GM12875 (cell line): Measurements from ENCODE around the gene WNK2.

Source experiments
- H3K4me3 ChIP-seq: one replicate; pipeline ENCODE4 v1.5.1; 2011; ENCODE audit warnings: low read depth, low read length, control low read depth
- TF ChIP-seq, protein P1 (sequence below): IDR thresholded peaks from 2 replicates; pipeline ENCODE4 v1.5.1; 2011; ENCODE audit warnings: low read depth, mild to moderate bottlenecking, control low read depth, inconsistent platforms, low read length, moderate library complexity, borderline replicate concordance; ENCODE audit not compliant: insufficient read depth

WNK2 gene

DNA sequence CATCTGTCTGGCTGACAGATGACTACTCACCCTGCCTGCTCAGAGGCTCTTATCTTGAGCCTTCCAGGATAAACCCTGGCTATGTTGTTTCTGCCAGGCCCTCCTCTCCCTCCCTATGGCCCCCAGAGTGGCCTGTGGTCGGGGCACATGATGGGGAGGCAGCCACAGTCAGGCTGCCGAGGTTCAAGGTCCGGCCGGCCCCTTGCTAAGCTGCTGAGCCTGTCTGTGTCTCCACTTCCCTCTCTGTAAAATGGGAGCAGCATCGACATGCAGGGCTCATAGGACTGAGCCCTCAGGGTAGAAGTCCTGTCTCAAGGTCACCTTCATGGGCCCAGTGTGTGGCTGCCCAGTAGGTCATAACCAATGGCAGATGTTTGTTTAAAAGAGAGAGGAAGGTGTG, 28.5 kb downstream of the WNK2 start:
- H3K4me3 ChIP-seq: no peak overlapping the region
- TF ChIP-seq, protein P1, sequence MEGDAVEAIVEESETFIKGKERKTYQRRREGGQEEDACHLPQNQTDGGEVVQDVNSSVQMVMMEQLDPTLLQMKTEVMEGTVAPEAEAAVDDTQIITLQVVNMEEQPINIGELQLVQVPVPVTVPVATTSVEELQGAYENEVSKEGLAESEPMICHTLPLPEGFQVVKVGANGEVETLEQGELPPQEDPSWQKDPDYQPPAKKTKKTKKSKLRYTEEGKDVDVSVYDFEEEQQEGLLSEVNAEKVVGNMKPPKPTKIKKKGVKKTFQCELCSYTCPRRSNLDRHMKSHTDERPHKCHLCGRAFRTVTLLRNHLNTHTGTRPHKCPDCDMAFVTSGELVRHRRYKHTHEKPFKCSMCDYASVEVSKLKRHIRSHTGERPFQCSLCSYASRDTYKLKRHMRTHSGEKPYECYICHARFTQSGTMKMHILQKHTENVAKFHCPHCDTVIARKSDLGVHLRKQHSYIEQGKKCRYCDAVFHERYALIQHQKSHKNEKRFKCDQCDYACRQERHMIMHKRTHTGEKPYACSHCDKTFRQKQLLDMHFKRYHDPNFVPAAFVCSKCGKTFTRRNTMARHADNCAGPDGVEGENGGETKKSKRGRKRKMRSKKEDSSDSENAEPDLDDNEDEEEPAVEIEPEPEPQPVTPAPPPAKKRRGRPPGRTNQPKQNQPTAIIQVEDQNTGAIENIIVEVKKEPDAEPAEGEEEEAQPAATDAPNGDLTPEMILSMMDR: no peak

DNA sequence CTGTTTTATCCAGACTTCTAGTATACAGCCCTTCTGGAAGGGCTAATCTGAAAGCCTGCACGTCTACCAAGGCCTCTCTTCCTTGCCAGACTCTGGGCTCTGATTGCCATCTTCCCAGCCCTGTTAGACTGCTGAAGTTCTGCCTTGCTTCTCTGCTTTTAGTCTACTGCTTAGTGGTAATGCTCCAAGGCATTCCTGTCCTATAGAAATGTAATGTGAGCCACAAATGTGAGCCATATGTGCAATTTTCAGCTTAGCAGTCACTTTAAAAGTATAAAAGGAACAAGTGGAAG, 32.1 kb downstream of the WNK2 start:
- TF ChIP-seq, protein P1: no peak
- no peak overlapping the region for H3K4me3 ChIP-seq

DNA sequence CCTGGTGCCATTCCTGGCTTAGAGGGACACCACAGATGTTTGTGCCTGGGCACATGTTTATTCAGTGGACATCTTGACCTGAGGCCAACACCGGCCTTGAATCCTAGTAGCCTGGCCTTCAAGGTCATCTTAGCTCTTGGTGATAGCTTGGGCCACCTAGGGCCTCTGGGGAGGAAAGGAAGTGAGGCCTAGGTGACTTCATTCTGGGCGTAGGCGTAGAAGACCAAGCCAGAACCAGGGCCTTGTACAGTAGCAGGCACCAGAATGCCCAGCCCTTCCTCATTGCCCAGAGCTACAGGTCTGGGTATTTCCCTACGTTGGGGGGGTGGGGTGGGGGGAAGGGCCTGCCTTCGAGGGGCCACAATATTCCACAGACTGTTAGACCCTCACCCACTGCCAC, 33.8 kb downstream of the WNK2 start:
- H3K4me3 ChIP-seq: no peak overlapping the region
- TF ChIP-seq, protein P1: no peak

DNA sequence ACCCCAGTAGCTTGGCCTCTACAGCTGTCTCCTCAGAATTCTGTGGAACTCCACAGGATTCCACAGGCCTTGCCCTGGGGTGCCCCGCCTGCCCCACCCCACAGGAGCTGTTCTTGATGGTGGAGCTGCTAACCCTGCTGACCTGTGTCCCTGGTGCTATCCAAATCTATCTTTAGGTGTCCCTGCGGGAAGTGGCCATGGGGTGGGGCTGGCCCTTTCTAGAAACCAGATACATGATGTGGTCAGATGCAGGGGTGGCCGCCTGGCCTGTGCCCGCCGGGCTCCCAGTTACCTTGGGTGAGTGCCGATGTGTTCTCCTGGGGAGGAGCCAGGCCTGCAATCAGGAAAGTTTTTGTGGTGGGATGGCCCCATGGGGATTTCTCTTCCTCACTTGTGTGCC, 34.2 kb downstream of the WNK2 start:
- no peak overlapping the region for H3K4me3 ChIP-seq
- TF ChIP-seq, protein P1: no peak

DNA sequence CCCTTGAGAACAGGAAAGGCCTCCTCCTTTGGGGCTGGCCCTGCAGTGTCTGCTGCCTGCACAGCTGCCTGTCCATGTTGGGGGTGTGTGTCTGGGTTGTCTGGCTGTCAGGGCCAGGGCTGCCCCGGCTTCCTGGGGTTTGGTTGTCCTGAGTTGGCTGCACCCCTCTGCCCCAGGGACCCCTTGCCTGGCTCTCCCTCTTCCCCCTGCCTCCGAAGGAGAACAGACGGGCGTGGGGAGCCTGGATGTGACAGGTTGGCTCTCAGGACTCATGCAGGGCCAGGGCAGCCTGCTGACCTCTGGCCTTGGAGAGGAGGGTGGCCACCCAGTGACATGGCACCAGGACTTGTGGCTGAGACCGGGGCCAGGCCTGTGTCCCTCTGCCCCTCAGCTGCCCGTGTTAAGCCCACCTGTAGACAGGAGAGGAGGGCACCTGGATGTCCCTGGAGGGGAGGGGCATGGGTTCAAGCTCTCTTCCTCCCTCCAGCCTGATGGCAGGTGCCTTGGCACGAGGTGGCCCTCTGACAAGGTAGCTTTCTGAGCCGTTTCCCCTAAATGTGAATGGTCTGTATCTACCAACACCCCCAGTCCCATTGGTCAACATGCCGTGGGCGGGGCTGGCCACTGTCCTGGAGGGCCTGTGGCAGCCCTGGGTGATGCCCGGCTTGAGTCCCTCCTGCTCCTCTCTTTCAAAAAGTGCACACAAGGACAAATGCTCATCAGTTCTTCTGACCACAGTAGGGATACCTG, 34.9 kb downstream of the WNK2 start:
- TF ChIP-seq, protein P1: no peak
- H3K4me3 ChIP-seq: no peak overlapping the region

DNA sequence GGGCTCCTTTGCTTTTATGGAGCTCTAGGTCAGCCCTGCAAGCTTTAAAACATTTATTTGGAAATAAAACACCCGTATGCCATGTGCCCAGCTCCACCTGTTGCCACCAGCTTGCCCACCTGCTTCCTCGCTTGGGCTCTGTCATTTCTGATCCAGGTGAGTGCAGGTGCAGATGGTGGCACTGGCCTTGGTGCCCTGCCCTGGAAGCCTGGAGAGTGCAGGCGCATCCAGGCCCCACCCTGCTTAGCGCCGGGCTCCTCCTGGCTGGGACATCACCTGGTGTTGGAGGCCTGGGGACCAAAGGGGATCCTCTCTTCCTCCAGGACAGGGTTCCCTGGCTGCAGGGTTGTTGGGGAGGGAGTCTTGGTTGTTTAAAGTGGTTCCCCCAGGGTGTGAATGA, 35.8 kb downstream of the WNK2 start:
- no peak overlapping the region for H3K4me3 ChIP-seq
- TF ChIP-seq, protein P1: no peak

DNA sequence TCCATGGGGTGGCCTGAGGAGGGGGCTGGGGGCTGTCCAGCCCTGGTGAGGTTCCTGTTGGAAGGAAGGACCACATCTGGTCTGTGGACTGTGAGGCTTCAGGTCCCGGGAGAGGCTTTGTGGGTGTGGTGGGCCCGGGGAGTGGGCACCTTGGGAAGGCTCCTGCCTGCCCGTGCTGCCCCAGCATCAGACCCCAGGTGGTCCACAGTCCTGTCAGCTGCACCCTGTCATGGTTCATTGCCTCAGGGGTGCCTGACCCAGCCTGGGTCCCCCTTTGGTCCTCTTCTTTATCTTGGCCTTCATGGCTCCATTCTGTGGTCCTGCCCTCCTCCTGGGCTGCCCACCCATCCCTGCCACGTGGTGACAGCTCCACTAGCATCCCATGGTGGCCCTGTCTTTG, 36.7 kb downstream of the WNK2 start:
- TF ChIP-seq, protein P1: no peak
- no peak overlapping the region for H3K4me3 ChIP-seq
